ENCODE measurements around the gene HLA-DQA1.
"Not testable (repeated sequence)": the region's sequence is repeated elsewhere in the genome, so short reads cannot be mapped to it uniquely, and the experiment has no call there.

The HLA-DQA1 gene

DNA sequence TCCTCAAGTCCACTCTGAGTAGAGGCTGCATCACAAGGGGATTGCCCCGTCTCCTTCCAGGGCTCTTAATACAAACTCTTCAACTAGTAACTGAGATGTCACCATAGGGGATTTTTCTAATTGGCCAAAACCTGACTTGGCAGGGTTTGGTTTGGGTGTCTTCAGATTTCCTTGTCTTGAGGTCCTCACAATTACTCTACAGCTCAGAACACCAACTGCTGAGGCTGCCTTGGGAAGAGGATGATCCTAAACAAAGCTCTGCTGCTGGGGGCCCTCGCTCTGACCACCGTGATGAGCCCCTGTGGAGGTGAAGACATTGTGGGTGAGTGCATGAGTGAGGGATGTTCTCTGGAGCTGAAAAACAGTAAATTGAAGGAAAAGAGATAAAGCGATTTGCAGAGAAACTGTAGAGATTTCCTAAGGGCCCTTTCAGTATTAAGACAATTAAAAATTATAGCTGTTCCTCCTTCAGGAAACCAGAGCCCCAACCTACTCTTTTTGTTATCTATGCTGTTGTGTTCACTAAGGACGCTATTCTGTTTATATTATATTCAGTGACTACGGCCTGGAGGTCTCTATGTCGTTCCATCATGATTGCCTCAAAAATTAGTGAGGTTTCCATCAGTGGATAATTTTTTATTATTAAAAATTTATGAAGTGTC lies at the start of gene HLA-DQA1:
Gene HLA-DQA1, plus strand, starts transcription at position 188 of the 662 bp plus-strand sequence. Its CDS starts 53 bp downstream, at position 241.
- no peak for DNase-seq (ENCODE audit: low read depth in 2 of 2)

DNA sequence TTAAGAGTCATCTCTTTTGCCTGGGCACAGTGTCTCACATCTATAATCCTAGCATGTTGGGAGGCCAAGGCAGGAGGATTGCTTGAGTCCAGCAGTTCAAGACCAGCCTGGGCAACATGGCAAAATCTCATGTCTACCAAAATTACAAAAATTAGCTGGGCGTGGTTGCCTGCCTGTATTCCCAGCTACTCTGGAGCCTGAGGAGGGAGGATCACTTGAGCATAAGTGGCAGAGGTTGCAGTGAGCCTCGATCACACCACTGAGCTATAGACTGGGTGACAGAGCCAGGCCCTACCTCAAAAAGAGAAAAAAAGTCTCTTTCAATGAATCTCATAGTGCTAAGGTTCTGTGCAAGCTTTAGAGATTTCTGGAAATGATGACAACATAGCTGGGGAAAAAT lies 49.0 kb upstream of the HLA-DQA1 start:
- DNase-seq (ENCODE audit: low read depth in 2 of 2) = no peak

DNA sequence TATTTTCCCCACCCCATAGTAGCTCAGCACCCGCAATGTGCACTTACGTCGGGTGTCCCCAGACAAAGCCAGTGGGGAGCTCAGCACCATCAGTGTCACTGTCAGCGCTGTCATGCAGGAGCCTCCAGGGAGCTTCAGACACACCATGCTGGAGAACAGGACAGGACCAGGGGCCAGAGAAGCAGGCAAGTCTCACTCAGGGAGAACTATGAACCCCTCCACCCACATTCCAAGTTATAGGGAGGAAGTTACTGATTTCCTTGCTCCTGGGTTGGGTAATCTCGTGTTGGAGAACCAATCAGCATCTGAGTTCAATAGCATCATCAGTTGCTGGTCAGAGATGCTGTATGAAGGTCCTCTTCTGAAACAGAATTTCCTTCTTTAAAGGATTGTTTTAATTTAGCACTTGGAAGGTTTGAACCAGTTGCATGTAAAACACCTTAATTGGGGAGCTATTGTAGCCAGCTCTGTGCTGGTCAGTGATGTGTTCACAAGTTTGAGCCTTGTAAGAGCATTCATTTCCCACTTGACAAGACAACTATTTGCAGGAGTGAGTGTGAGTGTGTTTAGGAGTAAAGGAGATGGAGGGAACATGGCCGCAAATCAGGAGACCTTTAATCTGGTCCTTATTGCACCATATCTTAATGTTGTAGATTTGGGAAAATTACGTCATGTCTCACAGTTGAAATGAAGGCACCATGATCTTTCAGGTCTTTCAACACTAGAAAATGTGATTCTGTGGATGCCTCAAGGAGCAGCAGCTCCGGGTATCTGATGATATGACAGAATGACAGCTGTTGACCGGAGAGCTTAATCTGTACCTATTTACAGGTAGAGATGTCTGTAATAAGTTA lies 47.4 kb upstream of the HLA-DQA1 start, which contains the start of gene HLA-DRB1:
Gene HLA-DRB1, minus strand, starts transcription at position 253 of the 854 bp plus-strand sequence. Its CDS starts 106 bp downstream, at position 147.
- DNase-seq (ENCODE audit: low read depth in 2 of 2) = no peak

DNA sequence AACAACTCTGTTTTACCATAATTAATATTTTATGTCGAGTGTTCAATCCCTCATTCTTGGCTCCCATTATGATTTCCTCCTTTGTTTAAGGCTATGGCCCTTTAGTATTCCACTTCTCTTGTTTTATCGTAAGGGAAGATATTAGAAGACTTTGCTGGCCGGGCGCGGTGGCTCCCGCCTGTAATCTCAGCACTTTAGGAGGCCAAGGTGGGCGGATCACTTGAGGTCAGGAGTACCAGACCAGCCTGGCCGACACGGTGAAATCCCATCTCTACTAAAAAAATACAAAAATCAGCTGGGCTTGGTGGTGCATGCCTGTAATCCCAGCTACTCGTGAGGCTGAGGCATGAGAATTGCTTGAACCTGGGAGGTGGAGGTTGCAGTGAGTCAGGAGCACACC lies 46.5 kb upstream of the HLA-DQA1 start:
- not testable (repeated sequence) for DNase-seq (ENCODE audit: low read depth in 2 of 2)

DNA sequence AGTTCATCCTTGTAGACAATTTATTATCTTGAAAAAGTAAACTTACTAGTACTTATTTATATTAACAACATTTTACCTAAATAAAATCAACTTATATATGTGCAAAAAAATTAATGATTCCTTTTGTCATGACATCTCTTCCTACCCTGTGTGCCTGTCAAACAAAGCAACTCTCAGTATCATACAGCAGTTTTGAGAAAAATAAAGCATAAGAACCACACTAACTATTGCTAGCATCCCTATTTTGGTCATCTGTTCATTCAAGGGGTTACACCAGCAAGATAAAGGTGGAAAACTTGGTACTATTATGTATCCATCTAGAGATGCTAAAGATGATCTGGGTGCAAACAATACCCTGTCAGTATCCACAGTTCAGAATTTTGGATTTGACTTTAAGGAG lies 40.2 kb upstream of the HLA-DQA1 start:
- DNase-seq (ENCODE audit: low read depth in 2 of 2) = no peak

DNA sequence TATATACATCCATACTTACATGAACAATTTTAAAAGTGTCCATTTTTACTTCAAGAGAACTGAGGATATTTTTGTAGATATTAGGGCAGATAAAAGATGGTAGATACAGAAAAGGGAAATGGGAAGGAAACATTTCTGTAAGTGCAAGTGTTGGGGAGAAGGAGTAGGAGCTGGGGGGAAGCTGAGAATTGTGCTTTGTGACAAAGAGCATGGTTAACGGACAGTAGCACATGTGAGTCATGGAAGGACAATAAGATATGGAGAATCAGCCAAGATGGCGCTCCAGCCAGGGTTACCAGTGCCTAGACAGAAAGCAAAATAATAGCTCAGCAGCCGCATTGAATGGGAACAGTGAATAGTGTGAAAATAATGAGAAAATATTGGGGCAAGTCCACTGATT lies 34.8 kb upstream of the HLA-DQA1 start:
- DNase-seq (ENCODE audit: low read depth in 2 of 2) = no peak

DNA sequence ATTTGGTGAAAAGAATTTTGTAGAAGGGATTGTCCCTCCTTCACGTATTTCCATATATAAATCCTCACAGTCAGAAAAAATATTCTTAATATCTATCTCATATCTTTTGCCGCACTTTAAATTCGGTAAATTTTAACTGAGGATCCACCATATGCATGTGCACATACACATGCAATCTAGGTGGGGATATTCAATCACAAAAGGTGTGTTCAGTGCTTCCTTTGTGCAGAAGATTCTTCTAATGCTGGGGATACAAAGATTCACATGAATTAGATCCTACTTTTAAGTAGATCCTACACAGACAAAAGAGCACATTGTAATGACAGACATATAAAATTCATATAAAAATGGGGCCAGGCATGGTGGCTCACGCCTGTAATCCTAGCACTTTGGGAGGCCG lies 34.0 kb upstream of the HLA-DQA1 start:
- DNase-seq (ENCODE audit: low read depth in 2 of 2) = no peak

DNA sequence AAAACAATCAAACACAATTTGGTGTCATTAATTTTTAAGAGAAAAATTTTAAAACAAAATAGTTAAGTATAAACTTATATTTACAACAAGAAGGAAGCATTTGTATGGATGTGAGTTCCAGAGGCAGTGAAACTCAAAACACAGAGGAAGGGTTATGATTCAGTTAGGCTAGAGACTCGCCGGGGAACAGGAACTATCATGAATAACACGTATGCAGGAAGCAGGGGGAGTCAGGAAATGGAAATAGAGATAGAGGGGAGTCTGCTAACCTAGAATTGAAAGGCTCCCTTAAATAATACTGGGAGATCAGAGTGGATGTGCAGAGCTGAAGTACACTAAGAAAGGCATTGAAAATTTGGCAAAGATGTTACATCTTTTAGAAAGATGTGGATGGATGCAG lies 33.3 kb upstream of the HLA-DQA1 start:
- DNase-seq (ENCODE audit: low read depth in 2 of 2) = no peak

DNA sequence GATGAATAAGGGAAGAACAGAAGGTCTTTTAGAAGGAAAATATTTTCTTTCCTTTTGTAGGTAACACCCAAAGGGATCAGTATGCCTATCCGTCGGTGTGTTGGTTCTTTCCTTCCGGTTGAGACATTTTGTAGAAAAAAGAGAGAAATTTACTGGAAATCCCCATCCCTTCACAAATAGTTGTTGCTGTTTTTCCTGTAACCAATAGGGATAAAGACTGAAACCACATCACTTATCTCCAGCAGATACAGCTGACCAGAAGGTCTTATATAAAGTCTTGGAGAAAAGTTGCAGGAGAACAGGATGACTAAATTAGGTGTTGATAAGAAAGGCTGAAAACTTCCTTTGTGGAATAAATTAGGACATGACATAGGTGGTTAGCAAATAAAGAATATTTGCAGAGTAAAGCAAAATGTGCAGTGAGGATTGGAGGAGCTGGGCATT lies 32.8 kb upstream of the HLA-DQA1 start:
- no peak for DNase-seq (ENCODE audit: low read depth in 2 of 2)

DNA sequence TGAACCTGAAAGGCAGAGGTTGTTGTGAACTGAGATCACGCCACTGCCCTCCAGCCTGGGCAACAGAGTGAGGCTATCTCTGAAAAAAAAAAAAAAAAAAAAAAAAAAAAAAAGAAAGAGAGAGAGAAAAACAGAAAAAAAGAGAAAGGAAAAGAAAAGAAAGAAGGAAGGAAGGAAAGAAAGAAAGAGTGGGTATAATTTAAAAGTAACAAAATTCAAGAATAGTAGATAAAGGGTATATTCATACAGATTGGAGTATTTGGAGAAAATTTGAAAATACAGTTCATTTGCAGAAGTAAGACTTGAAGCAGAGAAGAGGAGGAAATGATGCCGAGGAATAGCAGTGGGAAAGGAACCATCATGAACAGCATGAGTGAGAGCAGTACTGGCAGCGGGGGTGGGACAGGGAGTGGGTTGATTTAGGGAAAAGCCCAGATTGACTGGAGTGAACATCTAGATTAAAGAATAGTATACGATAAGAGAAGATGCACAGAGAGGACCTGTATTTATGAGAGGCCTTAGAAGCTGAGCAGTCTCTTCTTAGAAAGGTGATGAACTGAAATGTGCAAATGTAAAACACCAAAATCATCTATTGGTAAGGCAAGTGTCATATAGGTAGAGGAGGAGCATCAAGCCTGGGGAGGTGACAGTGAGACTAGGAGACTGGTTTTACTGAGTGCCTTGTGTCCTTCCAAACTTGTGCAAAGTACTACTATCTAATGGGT lies 29.8 kb upstream of the HLA-DQA1 start:
- no peak for DNase-seq (ENCODE audit: low read depth in 2 of 2)

DNA sequence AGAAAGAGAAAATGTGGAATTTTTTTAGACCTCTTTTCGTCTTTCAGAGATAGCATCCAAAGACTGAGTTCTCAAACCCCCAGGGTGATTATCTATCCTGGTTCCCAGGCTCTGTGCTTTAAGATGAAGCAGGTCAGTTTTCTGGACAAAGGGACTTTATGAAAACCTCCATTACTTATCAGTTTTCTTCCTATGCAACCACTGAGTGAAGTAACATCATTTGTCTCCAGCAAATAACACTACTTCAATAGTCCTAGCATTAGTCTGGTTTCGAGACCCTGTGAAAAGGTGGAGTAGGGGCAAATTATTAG lies 29.3 kb upstream of the HLA-DQA1 start:
- DNase-seq (ENCODE audit: low read depth in 2 of 2) = no peak

DNA sequence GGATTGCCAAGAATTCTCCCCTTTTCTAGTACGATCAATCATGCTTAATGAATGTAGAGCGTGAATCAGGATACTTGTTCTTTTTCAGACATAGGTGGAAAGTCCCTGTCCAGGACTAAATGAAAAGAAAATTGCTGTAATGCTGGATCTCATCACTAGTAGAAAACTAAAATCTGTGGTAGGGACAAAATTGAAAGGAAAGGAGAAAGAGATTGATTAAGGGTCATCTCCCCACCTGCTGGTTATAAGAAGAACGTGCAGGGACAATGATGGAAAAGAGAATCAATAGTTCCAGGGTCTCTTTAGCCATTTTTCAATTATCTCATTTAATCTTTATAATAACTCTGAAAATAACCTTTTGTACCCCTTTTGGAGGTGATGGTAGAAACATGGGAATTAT lies 28.8 kb upstream of the HLA-DQA1 start:
- DNase-seq (ENCODE audit: low read depth in 2 of 2) = no peak

DNA sequence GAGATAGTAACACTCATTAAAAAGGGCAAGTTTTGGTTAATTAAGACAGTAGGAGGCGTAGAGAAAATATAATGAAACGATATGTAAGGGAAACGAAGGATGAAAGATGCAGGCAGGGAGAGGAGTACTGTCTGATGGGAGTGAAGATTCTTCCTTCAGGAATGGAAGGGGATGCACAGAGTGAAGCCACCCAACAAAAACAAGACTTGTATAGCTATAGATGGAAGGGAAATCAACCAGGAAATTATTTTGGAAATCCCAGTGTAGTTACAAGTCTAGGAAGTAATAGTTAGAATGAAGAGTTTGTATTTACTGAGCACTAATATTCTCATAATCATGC lies 27.8 kb upstream of the HLA-DQA1 start:
- no peak for DNase-seq (ENCODE audit: low read depth in 2 of 2)

DNA sequence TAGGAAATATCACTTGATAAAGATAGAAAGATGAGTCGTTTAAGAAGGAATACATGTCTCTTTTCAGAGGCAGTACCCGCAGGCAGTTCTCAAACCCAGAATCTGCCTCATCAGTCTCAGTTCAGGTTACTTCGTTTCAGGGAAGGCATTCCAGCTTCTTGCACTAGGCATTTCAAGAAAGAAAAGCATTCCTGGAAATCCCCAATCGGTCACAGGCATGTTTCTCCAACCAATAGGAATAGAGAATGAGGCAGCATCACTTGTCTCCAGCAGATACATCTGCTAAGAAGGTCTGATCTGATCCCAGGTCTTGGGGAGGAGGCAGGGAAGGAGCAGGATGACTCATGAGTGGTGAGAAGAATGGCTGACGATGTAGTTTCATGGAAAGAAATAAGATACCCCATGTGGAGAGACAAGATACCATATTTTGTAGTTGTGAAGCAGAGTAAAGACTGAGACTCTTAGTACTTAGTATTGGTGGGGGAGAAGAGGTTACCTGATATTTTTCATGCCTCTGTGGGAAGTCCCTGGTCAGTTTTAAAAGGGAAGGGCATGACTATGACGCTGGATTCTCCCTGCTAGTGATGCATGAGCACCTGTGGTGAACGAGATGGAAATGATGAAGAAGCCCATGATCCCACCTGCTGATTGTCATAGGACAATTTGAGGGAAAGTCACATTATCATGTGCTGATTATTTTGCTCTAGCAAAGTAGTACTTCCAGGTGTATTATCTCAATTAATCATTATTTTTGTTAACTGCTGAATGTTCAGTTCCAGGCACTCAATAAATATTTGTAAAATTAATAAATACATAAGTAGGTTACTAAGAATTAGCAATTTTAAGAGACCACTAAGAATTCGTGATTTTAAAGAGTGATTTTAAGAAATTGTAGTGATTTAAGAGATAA lies 27.2 kb upstream of the HLA-DQA1 start:
- peak in 1 of 2 donors; percentile 35 for DNase-seq (ENCODE audit: low read depth in 2 of 2)

DNA sequence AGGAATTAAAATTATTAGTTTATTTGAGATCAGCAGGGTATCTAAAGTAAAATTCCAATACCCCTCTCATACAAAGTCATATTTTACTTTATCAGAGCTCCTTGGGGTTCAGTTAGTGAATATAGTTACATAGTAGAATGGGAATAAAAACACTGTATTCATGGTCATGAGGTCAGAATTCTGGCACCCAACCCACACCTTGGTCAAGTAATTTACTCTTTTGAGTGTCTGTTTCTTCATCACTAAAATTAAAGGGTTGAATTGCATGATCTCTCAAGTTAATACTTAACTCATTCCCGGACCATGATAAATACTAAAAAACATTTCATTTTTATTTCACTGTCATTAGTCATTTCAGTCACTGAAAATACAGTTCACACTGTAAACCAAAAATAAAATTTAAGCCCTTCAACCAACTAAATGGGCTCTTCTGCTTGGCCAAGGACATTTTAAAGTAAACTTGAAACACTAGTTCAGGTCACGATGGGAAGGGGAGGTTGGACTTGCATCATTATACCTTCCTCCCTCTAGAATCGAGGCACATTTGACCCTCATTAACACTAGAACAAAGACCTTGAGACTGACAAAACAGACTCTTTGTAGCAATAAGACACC lies 26.4 kb upstream of the HLA-DQA1 start:
- DNase-seq (ENCODE audit: low read depth in 2 of 2) = no peak

DNA sequence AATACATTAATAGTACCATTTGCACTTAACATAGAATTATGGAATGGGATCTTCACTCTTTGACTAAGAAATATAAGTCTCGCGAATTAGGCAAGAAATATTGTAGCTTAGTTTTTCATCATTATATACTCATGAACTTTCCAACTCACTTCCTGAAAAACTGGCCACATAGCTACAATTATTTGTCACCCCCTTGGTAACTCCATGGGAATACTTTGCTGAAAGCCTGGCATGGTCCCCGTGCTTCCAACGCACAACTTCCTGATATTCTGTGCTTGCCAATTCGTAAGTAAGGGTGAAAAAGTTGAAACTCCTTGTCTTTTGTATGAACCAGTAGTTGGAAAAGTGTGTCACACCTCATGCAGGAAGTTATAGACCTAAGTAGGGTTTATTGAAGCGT lies 23.7 kb upstream of the HLA-DQA1 start:
- no peak for DNase-seq (ENCODE audit: low read depth in 2 of 2)

DNA sequence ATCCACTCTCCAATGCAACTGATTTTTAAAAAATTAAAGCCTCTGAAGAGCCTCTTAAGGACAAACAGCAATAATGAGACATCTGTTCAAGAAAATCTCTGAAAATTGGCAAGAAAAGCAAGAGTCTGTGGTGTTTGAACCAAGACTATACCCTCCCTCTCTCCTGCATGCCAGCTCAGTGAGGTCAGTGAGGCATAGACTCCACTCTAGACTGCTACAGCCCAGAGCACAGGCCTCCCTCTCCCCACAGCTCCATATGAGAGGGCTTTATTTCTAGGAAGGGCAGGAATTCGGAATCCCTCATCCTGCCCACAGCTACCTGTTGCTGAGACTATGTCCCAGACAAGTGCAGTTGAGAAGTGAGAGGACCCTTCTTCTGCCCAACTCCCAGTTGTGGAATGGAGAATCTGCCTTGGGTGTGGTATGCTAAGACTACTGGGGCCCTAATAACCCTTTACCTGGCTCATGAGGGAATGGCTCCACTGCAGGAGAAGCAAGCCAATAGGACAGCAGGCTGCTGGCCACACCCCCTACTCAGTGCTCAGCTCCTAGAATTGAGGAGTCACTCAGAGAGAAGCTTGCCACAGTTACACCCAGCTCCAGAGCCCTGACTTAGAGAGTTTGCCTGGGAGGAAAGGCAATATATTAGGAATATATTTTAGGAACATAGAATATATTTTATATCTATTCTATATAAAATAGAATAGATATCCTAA lies 22.7 kb upstream of the HLA-DQA1 start:
- DNase-seq (ENCODE audit: low read depth in 2 of 2) = no peak

DNA sequence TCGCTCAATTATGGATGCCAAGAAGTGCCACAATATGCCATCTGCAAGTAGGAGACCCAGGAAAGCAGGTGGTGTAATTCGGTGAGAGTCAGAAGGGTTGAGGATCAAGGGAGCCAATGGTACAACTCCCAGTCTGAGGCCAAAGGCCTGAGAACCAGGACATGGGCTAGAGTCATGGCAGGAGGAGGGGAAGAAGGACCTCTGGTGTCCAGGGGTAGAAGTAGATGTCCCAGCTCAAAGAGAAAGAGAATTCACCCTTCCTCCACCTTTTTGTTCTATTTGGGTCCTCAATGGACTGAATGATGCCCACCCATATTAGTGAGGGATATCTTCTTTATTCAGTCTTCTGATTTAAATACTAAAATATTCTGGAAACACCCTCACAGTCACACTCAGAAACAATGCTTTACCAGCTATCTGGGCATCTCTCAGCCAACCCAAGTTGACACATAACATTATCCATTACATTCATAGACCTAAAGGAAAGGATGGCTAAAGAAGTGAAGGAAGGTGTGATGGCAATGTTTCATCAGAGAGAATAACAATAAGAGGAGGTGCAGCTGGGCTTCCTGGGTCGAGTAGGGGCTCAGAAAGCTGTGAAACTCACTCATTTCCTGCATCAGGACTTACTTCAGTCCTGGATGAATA lies 21.2 kb upstream of the HLA-DQA1 start:
- no peak for DNase-seq (ENCODE audit: low read depth in 2 of 2)

DNA sequence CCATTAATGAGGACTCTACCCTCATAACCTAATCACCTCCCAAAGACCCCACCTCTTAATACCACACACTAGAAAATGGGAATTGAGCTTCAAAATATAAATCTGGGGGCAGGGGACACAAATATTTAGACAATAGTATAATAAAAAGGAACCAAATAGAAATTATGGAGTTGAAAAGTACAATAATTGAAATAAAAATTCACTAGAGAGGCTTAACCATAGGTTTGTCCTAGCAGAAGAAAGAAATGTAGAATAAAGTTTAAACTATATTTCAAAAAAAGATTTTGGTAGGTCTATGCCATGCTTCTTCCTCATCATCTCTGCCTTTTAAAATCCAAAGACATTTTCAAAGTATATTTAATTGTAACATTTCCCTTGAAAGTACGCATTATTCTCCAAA lies 19.5 kb upstream of the HLA-DQA1 start:
- DNase-seq (ENCODE audit: low read depth in 2 of 2) = no peak

DNA sequence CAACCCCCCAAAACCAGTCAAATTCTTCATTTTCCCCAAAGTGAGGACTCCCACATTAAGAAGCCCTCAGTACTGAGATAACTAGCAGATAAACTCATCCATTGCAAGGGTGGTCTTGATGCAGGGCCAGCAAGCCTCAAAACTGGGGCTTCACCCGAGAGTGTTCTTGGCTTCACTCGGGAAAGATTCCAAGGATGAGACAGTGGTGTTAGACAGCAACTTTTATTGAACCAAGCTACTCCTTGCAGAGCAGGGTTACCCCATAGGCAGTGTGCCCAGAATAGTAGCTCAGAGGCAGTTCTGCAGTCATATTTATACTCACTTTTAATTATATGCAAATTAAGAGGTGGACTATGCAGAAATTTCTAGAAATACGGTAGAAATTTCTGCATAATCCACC lies 15.8 kb upstream of the HLA-DQA1 start:
- no peak for DNase-seq (ENCODE audit: low read depth in 2 of 2)

All from stimulated activated CD4-positive, alpha-beta T cell treated with anti-CD3 and anti-CD28 coated beads, Interleukin-15, amount 100 ng/mL, for 48 hours (primary cell).